GM23338 (cell line): ENCODE results near the gene MICAL3. TPM values are rescaled to one million over a fixed set of nuclear protein-coding genes. Genes with fewer than 3 reads are reported as not detected.

Experiments
- ATAC-seq: fragments of 200-7000 bp; cut with Tn5 transposase; 3 replicates; pipeline ENCODE4 v1.9.1; 2020
- DNase-seq: peaks from one replicate; pipeline ENCODE4 v3.0.0-alpha.2; 2015; ENCODE audit warnings: low spot score
- H2AFZ ChIP-seq: fragments of 200-600 bp; sonication (generic); 2 replicates; pipeline ENCODE4 v1.8.0; 2016; ENCODE audit warnings: antibody characterized with exemption, mild to moderate bottlenecking, moderate library complexity
- H3F3A ChIP-seq: fragments of 200-600 bp; sonication (generic); replicated peaks from 2 replicates; pipeline ENCODE4 v1.8.0; 2017; ENCODE audit warnings: antibody characterized with exemption, mixed run types, low read depth
- H3K27ac ChIP-seq: fragments of 200-600 bp; sonication (generic); 2 replicates; pipeline ENCODE4 v1.6.1; 2016; ENCODE audit warnings: low read depth
- H3K27me3 ChIP-seq: fragments of 200-600 bp; sonication (generic); 2 replicates; pipeline ENCODE4 v1.8.0; 2016; ENCODE audit warnings: mild to moderate bottlenecking, mixed run types, moderate library complexity; ENCODE audit not compliant: insufficient read depth
- H3K36me3 ChIP-seq: fragments of 200-600 bp; sonication (generic); 2 replicates; pipeline ENCODE4 v1.8.0; 2016; ENCODE audit warnings: mild to moderate bottlenecking; ENCODE audit not compliant: insufficient read depth
- H3K4me1 ChIP-seq: fragments of 200-600 bp; sonication (generic); 2 replicates; pipeline ENCODE4 v1.8.0; 2016; ENCODE audit warnings: mild to moderate bottlenecking, moderate library complexity; ENCODE audit not compliant: insufficient read depth
- H3K4me2 ChIP-seq: fragments of 200-600 bp; sonication (generic); 2 replicates; pipeline ENCODE4 v1.7.1; 2017; ENCODE audit warnings: mixed run types
- H3K4me3 ChIP-seq: fragments of 200-600 bp; sonication (generic); 2 replicates; pipeline ENCODE4 v1.6.1; 2016; ENCODE audit warnings: mixed run types
- H3K79me2 ChIP-seq: fragments of 200-600 bp; sonication (generic); replicated peaks from 2 replicates; pipeline ENCODE4 v1.8.0; 2017; ENCODE audit warnings: mild to moderate bottlenecking; ENCODE audit not compliant: insufficient read depth
- H3K9me2 ChIP-seq: fragments of 200-600 bp; sonication (generic); 2 replicates; pipeline ENCODE4 v1.8.0; 2017; ENCODE audit not compliant: insufficient read depth
- H4K20me1 ChIP-seq: fragments of 200-600 bp; sonication (generic); replicated peaks from 2 replicates; pipeline ENCODE4 v1.8.0; 2017; ENCODE audit warnings: mild to moderate bottlenecking; ENCODE audit not compliant: insufficient read depth
- H3K27ac Mint-ChIP-seq: 2 replicates; pipeline ENCODE4 v1.8.0; 2020; ENCODE audit warnings: inconsistent platforms, mild to moderate bottlenecking, moderate library complexity, mixed read lengths
- H3K27me3 Mint-ChIP-seq: 3 replicates; pipeline ENCODE4 v1.8.0; 2022; ENCODE audit warnings: low read depth, mild to moderate bottlenecking, moderate library complexity, mixed read lengths, inconsistent platforms; ENCODE audit not compliant: insufficient read depth, poor library complexity
- H3K36me3 Mint-ChIP-seq: 3 replicates; pipeline ENCODE4 v1.8.0; 2021; ENCODE audit warnings: low read depth, mild to moderate bottlenecking, inconsistent platforms, moderate library complexity, mixed read lengths
- H3K4me1 Mint-ChIP-seq: 3 replicates; pipeline ENCODE4 v1.8.0; 2020; ENCODE audit warnings: mild to moderate bottlenecking, inconsistent platforms, mixed read lengths
- H3K4me3 Mint-ChIP-seq: 3 replicates; pipeline ENCODE4 v1.8.0; 2021; ENCODE audit warnings: moderate library complexity, mild to moderate bottlenecking, inconsistent platforms, mixed read lengths
- H3K9me3 Mint-ChIP-seq: 3 replicates; pipeline ENCODE4 v1.8.0; 2020; ENCODE audit warnings: moderate library complexity, mild to moderate bottlenecking, inconsistent platforms, mixed read lengths
- CREB1 ChIP-seq: fragments of 250-450 bp; sonication (Bioruptor Pico); IDR thresholded peaks from 2 replicates; pipeline ENCODE4 v1.5.0; 2020; ENCODE audit warnings: low read depth, mild to moderate bottlenecking, moderate library complexity
- EZH2 ChIP-seq: fragments of 200-600 bp; sonication (generic); IDR thresholded peaks from one replicate; pipeline ENCODE4 v1.8.0; 2017; ENCODE audit warnings: antibody characterized with exemption, mild to moderate bottlenecking, low read depth; ENCODE audit not compliant: unreplicated experiment
- EZH2phosphoT487 ChIP-seq: fragments of 200-600 bp; sonication (generic); IDR thresholded peaks from one replicate; pipeline ENCODE4 v1.8.1; 2018; ENCODE audit warnings: antibody characterized with exemption; ENCODE audit not compliant: unreplicated experiment
- JUNB ChIP-seq: IDR thresholded peaks from one replicate; pipeline ENCODE4 v1.6.1; 2016; ENCODE audit warnings: antibody characterized with exemption; ENCODE audit not compliant: unreplicated experiment
- POLR2AphosphoS5 ChIP-seq: IDR thresholded peaks from 2 replicates; pipeline ENCODE4 v1.6.1; 2016; ENCODE audit warnings: antibody characterized with exemption, low read depth
- STAT1 ChIP-seq: IDR thresholded peaks from one replicate; pipeline ENCODE4 v1.6.1; 2016; ENCODE audit warnings: antibody characterized with exemption; ENCODE audit not compliant: unreplicated experiment
- ZNF114 ChIP-seq: fragments of 250-450 bp; sonication (Bioruptor Pico); IDR thresholded peaks from 2 replicates; pipeline ENCODE4 v1.5.0; 2020; ENCODE audit warnings: mild to moderate bottlenecking, moderate library complexity
- ZNF331 ChIP-seq: fragments of 250-450 bp; sonication (Bioruptor Pico); IDR thresholded peaks from 2 replicates; pipeline ENCODE4 v1.5.0; 2020; ENCODE audit warnings: low read depth, mild to moderate bottlenecking, moderate library complexity
- ZNF462 ChIP-seq: fragments of 250-450 bp; sonication (Bioruptor Pico); IDR thresholded peaks from 2 replicates; pipeline ENCODE4 v1.5.0; 2020; ENCODE audit warnings: mild to moderate bottlenecking, moderate library complexity
- polyA plus RNA-seq: library from polyadenylated mRNA; unstranded; fragments of >200 nt; fragmentation: Nextera tagmentation; extraction: Ambion mirVana; gene quantifications from 2 replicates; pipeline ENCODE4 v1.2.1, GENCODE V29; 2016
- total RNA-seq: library from RNA; depleted of rRNA; stranded (reverse); fragments of >200 nt; shearing (Covaris generic); gene quantifications from 2 replicates; pipeline ENCODE4 v1.2.3, GENCODE V29; 2014

Gene MICAL3
- total and polyA plus RNA-seq, 2 experiments from 2014 or later, result 10.1 to 33.9 TPM

GRCh38 chr22:17930455-17931313 lies 93.7 kb downstream of the MICAL3 start:
- Mint-ChIP-seq H3K36me3 (no peaks in the 10 kb centered on the region), H3K9me3 (no peaks in the 10 kb centered on the region), H3K4me3 (no peak overlapping the region), H3K4me1 (peaks cover 9% of the 10 kb centered on the region; the same call in 1 of the 3 replicates), H3K27me3 (peaks cover 2% of the 10 kb centered on the region), H3K27ac (no peak overlapping the region)
- no peaks in the 10 kb centered on the region for H3K27me3 ChIP-seq
- no peaks in the 10 kb centered on the region for H3K4me1 ChIP-seq
- H3K4me2 ChIP-seq, result no peak overlapping the region
- no peak overlapping the region for H2AFZ ChIP-seq
- H3K4me3 ChIP-seq, result no peak overlapping the region
- TF ChIP-seq EZH2phosphoT487 (no peak), ZNF462 (no peak), JUNB (no peak), CREB1 (CRISPR knock-in tag) (no peak), STAT1 (no peak), EZH2 (no peak), ZNF331 (CRISPR knock-in tag) (no peak), ZNF114 (CRISPR knock-in tag) (no peak), POLR2AphosphoS5 (no peak)
- no peak for DNase-seq
- peaks cover 91% of the 10 kb centered on the region for H3K79me2 ChIP-seq
- no peaks in the 10 kb centered on the region for H3K36me3 ChIP-seq
- H3K9me2 ChIP-seq, result no peaks in the 10 kb centered on the region
- ATAC-seq, result no peak
- H3F3A ChIP-seq, result no peaks in the 10 kb centered on the region
- no peak overlapping the region for H3K27ac ChIP-seq
- peaks cover 19% of the 10 kb centered on the region for H4K20me1 ChIP-seq
